NT2/D1 (cell line): ENCODE results near the gene PLA2G6.
"Not testable (repeated sequence)": the region's sequence is repeated elsewhere in the genome, so short reads cannot be mapped to it uniquely, and the experiment has no call there.

Experiments used
- DNase-seq: peaks from one replicate; pipeline ENCODE4 v3.0.0-alpha.2; 2011; ENCODE audit warnings: low read depth, low spot score
- H3K27me3 ChIP-seq: 2 replicates; pipeline ENCODE4 v1.6.0; 2011; ENCODE audit warnings: mild to moderate bottlenecking; ENCODE audit not compliant: insufficient read length, insufficient read depth
- H3K36me3 ChIP-seq: 2 replicates; pipeline ENCODE4 v1.6.1; 2011; ENCODE audit warnings: mild to moderate bottlenecking, low read length, mixed read lengths; ENCODE audit not compliant: insufficient read depth, insufficient read length
- H3K4me1 ChIP-seq: 2 replicates; pipeline ENCODE4 v1.5.1; 2011; ENCODE audit not compliant: insufficient read depth, insufficient read length
- H3K4me3 ChIP-seq: 2 replicates; pipeline ENCODE4 v1.5.1; 2011; ENCODE audit warnings: low read depth; ENCODE audit not compliant: insufficient read length
- H3K9ac ChIP-seq: 2 replicates; pipeline ENCODE4 v1.6.0; 2011; ENCODE audit warnings: low read depth; ENCODE audit not compliant: insufficient read length
- H3K9me3 ChIP-seq: 2 replicates; pipeline ENCODE4 v1.5.1; 2011; ENCODE audit warnings: mild to moderate bottlenecking, low read length; ENCODE audit not compliant: insufficient read depth
- SUZ12 ChIP-seq: IDR thresholded peaks from 2 replicates; pipeline ENCODE4 v1.6.1; 2011; ENCODE audit not compliant: insufficient read length, insufficient read depth; ENCODE audit errors: extremely low read depth
- YY1 ChIP-seq: IDR thresholded peaks from 2 replicates; pipeline ENCODE4 v1.6.1; 2011; ENCODE audit not compliant: insufficient read length, insufficient read depth
- ZNF274 ChIP-seq: IDR thresholded peaks from 2 replicates; pipeline ENCODE4 v1.6.1; 2011; ENCODE audit warnings: mild to moderate bottlenecking, low read depth, low read length

The PLA2G6 gene

DNA sequence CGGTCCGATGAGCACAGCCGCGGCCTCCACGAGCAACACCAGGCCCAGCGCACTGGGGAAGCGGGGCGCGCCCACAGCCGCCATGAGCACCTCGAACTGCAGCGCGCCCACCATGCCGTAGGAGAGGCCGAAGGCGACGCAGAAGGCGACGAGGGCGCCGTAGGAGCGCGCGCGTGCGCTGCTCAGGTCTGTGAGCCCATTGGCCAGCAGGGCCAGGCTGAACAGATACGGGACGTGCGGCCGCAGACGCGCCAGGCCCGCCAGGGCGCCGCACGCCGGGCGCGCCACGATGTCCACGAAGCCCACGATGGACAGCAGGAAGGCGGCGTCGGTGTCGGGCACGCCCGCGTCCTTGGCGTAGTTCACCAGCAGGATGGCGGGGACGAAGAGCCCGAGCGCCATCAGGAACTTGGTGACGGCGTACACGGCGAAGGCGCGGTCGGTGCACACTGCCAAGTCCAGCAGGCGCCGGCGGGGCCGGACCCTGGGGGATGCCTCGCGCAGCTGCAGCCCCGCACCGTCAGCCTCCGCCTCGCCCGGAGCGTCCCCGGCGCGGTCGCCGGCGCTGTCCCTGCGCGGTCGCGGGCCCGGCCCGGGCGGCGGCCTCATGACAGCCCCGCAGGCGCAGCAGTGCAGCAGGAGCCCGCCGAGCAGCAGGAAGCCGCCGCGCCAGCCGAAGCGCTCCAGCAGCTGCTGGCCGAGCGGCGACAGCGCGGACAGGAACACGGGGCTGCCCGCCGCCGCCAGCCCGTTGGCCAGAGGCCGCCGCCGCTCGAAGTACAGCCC lies 100.6 kb downstream of the PLA2G6 start:
- no peak overlapping the region for H3K4me3 ChIP-seq
- H3K9me3 ChIP-seq: no peaks in the 10 kb centered on the region
- peaks cover 24% of the 10 kb centered on the region for H3K4me1 ChIP-seq
- DNase-seq: no peak
- H3K27me3 ChIP-seq: peaks cover 7% of the 10 kb centered on the region
- TF ChIP-seq ZNF274 (no peak), SUZ12 (no peak), YY1 (no peak)
- peak overlapping the region; percentile 21 for H3K9ac ChIP-seq
- H3K36me3 ChIP-seq: no peaks in the 10 kb centered on the region

DNA sequence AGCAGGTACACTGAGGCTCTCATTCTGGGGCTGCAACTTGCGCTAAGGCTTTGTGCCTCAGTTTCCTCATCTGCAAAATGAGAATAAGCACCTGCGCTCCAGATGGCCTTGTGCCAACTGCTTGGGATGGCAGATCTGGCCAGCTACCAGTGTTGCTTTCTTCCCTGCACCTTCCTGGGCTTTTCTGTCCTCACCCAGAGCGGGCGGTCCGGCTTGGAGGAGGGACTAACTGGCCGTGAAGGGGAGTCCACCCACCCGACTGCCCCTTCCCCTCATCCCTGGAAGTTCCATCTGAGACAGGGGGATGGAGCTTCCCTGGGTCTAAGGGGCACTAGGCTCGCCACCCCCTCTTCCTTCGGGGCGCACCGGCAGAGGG lies 101.2 kb downstream of the PLA2G6 start:
- Histone ChIP-seq H3K36me3 (no peaks in the 10 kb centered on the region), H3K4me3 (no peak overlapping the region), H3K9ac (no peak overlapping the region), H3K9me3 (no peaks in the 10 kb centered on the region), H3K4me1 (peaks cover 24% of the 10 kb centered on the region), H3K27me3 (peaks cover 7% of the 10 kb centered on the region)
- TF ChIP-seq ZNF274 (no peak), YY1 (no peak), SUZ12 (no peak)
- no peak for DNase-seq

DNA sequence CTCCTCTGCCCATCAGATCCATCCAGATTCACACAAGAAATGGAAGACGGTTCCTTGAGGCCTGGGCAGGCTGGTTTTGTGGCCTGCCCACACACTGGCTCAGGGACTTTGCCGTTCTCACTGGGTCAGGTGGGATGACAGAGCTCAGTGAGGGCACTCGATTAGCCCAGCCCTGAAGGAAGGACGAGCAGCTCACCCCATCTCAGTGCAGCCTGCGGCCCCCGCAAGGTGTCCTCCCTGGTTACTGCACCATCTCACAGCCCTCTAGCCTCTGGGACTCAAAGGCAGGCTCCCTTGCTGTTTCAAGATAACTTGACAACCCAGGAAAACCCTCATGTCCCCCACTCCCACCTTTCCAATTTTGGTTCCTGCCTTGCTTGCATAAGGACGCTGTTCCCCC lies 101.8 kb downstream of the PLA2G6 start:
- Histone ChIP-seq H3K9ac (no peak overlapping the region), H3K4me3 (no peak overlapping the region), H3K36me3 (peaks cover 2% of the 10 kb centered on the region), H3K27me3 (peaks cover 7% of the 10 kb centered on the region), H3K4me1 (peaks cover 23% of the 10 kb centered on the region), H3K9me3 (no peaks in the 10 kb centered on the region)
- DNase-seq: no peak
- TF ChIP-seq ZNF274 (no peak), YY1 (no peak), SUZ12 (no peak)

DNA sequence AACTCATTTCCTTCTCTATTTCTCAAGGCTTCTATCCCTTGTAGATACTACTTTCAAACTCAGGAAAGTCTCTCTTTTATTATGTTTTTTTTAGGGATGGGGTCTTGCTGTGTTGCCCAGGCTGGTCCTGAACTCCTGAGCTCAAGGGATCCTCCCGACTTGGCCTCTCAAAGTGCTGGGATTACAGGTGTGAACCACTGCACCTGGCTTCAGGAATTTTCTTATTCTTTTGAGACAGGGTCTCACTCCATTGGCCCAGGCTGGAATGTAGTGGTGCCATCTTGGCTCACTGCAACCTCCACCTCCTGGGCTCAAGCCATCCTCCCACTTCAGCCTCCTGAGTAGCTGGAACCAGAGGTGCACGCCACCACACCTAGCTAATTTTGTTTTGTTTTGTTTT lies 102.4 kb downstream of the PLA2G6 start:
- not testable (repeated sequence) for H3K36me3 ChIP-seq, H3K9me3 ChIP-seq, DNase-seq, H3K4me3 ChIP-seq, H3K9ac ChIP-seq, H3K27me3 ChIP-seq
- peaks cover 24% of the 10 kb centered on the region for H3K4me1 ChIP-seq

DNA sequence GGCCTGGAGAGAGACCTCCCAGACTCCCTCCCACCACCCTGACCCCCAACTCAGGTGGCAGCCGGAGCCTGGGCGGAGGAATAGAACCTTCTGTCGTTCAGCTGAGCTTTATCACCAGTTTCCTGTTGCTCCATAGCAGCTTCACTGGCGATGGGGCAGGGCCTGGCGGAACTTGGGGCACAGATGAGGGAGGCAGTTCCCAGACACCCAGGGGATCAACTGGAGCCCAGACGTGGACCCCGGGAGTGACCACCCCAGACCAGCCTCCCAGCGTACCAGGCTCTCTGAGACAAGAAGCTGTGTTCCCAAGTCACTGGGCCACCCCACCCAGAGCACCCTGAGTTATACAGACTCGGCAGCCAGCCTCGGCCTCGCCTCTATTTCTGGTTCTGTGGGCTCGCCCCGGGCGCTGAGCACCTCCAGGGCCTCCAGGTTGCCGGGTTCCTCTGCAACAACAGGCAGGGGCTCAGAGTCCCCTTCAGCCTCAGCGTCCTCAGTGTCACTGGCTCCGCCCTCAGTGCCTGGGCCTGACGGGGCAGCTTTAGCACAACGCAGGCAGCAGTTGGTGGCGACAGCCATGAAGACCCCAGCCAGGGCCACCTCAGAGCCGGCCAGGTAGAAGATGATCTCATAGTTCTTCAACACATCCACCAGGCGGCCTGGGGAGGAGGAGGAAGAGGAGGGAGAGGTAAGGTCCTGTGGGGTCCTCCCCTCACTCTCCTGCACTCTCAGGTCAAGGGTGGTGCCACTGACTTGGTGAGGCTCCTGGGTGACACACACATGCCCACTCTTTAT lies 103.4 kb downstream of the PLA2G6 start:
- TF ChIP-seq SUZ12 (no peak), YY1 (no peak), ZNF274 (no peak)
- Histone ChIP-seq H3K27me3 (peaks cover 7% of the 10 kb centered on the region), H3K4me1 (peaks cover 17% of the 10 kb centered on the region), H3K9me3 (no peaks in the 10 kb centered on the region), H3K36me3 (peaks cover 12% of the 10 kb centered on the region), H3K4me3 (no peak overlapping the region), H3K9ac (no peak overlapping the region)
- DNase-seq: no peak

DNA sequence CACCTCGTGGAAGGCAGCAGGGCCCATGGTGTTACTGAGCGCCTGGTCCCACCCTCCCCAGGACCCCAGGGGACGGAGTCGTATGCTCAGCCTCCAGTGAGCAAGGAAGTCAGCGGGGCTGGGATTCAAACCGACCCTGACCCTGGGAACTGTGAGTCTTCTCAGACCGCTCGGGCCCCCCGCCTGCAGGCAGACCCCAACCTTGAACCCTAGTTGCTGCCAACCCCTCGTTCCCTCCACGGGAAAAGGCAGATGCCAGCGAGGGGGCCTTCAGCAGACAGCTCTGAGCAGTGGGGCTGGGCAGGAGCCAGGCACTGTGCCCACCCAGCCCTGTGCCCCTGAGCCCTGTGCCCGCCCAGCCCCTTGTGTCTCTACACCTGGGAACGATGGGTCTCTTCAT lies 104.0 kb downstream of the PLA2G6 start:
- H3K36me3 ChIP-seq: peaks cover 18% of the 10 kb centered on the region
- H3K4me3 ChIP-seq: no peak overlapping the region
- H3K27me3 ChIP-seq: peaks cover 7% of the 10 kb centered on the region
- H3K4me1 ChIP-seq: peaks cover 15% of the 10 kb centered on the region
- DNase-seq: no peak
- H3K9me3 ChIP-seq: no peaks in the 10 kb centered on the region
- no peak overlapping the region for H3K9ac ChIP-seq
- TF ChIP-seq YY1 (no peak), SUZ12 (no peak), ZNF274 (no peak)

DNA sequence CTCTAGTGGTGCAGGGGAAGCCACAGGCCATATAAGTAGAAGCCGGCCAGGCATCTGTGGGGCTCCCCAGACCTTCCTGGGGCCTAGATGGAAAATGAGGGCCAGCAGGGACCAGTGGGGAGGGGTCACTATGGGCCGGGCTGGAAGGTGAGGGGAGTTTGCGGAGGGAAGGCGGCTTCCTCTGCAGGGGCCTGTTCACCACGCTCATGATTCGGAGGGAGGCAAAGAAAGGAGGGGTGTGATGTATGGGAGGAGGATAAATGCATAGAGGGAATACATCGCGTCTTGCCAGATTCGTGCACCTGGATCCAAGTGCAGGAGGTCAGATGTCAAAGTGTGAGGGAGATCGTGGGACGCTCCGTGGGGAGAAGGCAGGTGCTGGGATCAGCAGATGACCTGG lies 104.5 kb downstream of the PLA2G6 start:
- no peak for TF ChIP-seq ZNF274
- TF ChIP-seq YY1: no peak
- TF ChIP-seq SUZ12: no peak
- DNase-seq: no peak
- Histone ChIP-seq H3K4me3 (no peak overlapping the region), H3K27me3 (peaks cover 7% of the 10 kb centered on the region), H3K9ac (no peak overlapping the region), H3K4me1 (peaks cover 15% of the 10 kb centered on the region), H3K36me3 (peaks cover 23% of the 10 kb centered on the region), H3K9me3 (no peaks in the 10 kb centered on the region)
